ENCODE results near the gene MYO5A. TPM values are rescaled to one million over a fixed set of nuclear protein-coding genes. Genes with fewer than 3 reads are reported as not detected.
"Not testable (repeated sequence)": the region's sequence is repeated elsewhere in the genome, so short reads cannot be mapped to it uniquely, and the experiment has no call there.

MYO5A gene
- total RNA-seq, 1 experiment from 2014 or later: 29.2 TPM

DNA sequence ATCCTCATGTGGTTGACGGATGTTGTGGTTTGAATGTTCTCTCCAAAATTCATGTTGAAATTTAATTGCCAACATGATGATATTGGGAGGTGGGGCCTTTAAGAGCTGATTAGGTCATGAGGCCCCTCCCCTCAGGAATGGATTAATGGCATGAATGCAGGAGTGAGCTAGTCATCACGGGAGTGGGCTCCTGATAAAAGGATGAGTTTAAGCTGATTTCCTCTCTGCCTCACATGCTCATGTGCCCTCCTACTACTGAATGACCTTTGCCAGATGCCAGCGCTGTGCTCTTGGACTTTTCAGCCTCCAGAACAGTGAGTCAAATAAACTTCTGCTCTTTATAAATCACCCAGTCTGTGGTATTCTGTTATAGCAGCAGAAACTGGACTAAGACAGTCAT, 111.2 kb downstream of the MYO5A start (continued):
- TF ChIP-seq, protein P1, sequence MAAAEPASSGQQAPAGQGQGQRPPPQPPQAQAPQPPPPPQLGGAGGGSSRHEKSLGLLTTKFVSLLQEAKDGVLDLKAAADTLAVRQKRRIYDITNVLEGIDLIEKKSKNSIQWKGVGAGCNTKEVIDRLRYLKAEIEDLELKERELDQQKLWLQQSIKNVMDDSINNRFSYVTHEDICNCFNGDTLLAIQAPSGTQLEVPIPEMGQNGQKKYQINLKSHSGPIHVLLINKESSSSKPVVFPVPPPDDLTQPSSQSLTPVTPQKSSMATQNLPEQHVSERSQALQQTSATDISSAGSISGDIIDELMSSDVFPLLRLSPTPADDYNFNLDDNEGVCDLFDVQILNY (CRISPR knock-in tag; IDR thresholded peaks at IDR 0.05): no peak
- TF ChIP-seq, protein P2, sequence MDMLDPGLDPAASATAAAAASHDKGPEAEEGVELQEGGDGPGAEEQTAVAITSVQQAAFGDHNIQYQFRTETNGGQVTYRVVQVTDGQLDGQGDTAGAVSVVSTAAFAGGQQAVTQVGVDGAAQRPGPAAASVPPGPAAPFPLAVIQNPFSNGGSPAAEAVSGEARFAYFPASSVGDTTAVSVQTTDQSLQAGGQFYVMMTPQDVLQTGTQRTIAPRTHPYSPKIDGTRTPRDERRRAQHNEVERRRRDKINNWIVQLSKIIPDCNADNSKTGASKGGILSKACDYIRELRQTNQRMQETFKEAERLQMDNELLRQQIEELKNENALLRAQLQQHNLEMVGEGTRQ (CRISPR knock-in tag; IDR thresholded peaks at IDR 0.05): no peak
- no peak for TF ChIP-seq MYBL2 (CRISPR knock-in tag; IDR thresholded peaks at IDR 0.05)

DNA sequence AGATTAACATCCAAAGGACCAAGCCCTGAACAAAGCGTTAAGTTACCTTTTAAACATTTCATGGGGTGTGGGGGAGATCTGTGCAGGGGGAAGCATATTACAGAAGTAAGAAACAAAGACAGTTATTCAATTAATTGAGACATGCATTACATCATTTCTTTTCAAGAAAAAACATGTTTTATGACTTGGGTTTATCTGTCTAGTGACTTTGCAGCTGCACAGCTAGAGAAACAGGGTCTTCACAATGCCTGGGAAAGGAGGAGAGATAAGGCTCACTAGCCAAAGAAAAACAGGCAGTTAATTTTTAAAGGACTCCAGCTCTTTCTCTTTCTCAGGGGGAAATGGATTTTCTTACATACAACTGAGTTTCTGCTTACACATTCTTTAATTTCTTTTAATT, 112.1 kb downstream of the MYO5A start:
- H3K4me1 Mint-ChIP-seq; H3K9me3 Mint-ChIP-seq; H3K27me3 Mint-ChIP-seq (ENCODE audit: low read depth); H3K27ac Mint-ChIP-seq; H3K4me3 Mint-ChIP-seq; ATAC-seq; CTCF ChIA-PET; DNase-seq (ENCODE audit: low spot score); H3K36me3 Mint-ChIP-seq: not testable (repeated sequence)
- POLR2A ChIA-PET: interaction anchor here (0.8 kb wide), 1 partner anchor 12 kb away, joined by 3 read pairs; no protein-coding TSS in a partner anchor

DNA sequence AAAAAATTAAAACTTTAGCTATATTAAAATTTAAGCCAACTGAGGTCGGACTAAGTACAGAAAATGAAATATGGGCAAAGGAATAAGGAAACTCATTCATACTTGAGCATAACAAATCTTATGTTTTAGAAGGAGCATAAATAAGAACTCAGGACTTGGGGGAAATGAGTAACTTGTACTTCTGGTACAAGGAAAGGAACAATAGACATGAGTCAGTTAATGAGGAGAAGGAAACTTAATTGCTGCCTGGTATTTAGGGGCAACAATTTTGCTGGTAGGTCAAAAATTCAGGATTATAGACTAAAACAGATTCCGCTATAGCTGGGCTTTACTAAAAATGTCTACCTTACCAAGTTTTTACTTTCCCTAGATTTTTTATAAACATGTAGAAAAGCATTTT, 113.1 kb downstream of the MYO5A start:
- Mint-ChIP-seq H3K4me3 (no peak overlapping the region), H3K27me3 (ENCODE audit: low read depth) (no peaks in the 10 kb centered on the region), H3K27ac (no peak overlapping the region), H3K9me3 (no peaks in the 10 kb centered on the region), H3K4me1 (peaks cover 9% of the 10 kb centered on the region), H3K36me3 (no peaks in the 10 kb centered on the region)
- CTCF ChIA-PET: no interaction called here
- TF ChIP-seq, protein P3, sequence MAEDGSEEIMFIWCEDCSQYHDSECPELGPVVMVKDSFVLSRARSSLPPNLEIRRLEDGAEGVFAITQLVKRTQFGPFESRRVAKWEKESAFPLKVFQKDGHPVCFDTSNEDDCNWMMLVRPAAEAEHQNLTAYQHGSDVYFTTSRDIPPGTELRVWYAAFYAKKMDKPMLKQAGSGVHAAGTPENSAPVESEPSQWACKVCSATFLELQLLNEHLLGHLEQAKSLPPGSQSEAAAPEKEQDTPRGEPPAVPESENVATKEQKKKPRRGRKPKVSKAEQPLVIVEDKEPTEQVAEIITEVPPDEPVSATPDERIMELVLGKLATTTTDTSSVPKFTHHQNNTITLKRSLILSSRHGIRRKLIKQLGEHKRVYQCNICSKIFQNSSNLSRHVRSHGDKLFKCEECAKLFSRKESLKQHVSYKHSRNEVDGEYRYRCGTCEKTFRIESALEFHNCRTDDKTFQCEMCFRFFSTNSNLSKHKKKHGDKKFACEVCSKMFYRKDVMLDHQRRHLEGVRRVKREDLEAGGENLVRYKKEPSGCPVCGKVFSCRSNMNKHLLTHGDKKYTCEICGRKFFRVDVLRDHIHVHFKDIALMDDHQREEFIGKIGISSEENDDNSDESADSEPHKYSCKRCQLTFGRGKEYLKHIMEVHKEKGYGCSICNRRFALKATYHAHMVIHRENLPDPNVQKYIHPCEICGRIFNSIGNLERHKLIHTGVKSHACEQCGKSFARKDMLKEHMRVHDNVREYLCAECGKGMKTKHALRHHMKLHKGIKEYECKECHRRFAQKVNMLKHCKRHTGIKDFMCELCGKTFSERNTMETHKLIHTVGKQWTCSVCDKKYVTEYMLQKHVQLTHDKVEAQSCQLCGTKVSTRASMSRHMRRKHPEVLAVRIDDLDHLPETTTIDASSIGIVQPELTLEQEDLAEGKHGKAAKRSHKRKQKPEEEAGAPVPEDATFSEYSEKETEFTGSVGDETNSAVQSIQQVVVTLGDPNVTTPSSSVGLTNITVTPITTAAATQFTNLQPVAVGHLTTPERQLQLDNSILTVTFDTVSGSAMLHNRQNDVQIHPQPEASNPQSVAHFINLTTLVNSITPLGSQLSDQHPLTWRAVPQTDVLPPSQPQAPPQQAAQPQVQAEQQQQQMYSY (CRISPR knock-in tag; IDR thresholded peaks at IDR 0.05): no peak
- TF ChIP-seq, protein P4, sequence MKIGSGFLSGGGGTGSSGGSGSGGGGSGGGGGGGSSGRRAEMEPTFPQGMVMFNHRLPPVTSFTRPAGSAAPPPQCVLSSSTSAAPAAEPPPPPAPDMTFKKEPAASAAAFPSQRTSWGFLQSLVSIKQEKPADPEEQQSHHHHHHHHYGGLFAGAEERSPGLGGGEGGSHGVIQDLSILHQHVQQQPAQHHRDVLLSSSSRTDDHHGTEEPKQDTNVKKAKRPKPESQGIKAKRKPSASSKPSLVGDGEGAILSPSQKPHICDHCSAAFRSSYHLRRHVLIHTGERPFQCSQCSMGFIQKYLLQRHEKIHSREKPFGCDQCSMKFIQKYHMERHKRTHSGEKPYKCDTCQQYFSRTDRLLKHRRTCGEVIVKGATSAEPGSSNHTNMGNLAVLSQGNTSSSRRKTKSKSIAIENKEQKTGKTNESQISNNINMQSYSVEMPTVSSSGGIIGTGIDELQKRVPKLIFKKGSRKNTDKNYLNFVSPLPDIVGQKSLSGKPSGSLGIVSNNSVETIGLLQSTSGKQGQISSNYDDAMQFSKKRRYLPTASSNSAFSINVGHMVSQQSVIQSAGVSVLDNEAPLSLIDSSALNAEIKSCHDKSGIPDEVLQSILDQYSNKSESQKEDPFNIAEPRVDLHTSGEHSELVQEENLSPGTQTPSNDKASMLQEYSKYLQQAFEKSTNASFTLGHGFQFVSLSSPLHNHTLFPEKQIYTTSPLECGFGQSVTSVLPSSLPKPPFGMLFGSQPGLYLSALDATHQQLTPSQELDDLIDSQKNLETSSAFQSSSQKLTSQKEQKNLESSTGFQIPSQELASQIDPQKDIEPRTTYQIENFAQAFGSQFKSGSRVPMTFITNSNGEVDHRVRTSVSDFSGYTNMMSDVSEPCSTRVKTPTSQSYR (CRISPR knock-in tag; IDR thresholded peaks at IDR 0.05): no peak
- TF ChIP-seq, protein P5, sequence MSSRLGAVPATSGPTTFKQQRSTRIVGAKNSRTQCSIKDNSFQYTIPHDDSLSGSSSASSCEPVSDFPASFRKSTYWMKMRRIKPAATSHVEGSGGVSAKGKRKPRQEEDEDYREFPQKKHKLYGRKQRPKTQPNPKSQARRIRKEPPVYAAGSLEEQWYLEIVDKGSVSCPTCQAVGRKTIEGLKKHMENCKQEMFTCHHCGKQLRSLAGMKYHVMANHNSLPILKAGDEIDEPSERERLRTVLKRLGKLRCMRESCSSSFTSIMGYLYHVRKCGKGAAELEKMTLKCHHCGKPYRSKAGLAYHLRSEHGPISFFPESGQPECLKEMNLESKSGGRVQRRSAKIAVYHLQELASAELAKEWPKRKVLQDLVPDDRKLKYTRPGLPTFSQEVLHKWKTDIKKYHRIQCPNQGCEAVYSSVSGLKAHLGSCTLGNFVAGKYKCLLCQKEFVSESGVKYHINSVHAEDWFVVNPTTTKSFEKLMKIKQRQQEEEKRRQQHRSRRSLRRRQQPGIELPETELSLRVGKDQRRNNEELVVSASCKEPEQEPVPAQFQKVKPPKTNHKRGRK (CRISPR knock-in tag; IDR thresholded peaks at IDR 0.05; ENCODE audit: borderline replicate concordance): no peak
- TF ChIP-seq, protein P6, sequence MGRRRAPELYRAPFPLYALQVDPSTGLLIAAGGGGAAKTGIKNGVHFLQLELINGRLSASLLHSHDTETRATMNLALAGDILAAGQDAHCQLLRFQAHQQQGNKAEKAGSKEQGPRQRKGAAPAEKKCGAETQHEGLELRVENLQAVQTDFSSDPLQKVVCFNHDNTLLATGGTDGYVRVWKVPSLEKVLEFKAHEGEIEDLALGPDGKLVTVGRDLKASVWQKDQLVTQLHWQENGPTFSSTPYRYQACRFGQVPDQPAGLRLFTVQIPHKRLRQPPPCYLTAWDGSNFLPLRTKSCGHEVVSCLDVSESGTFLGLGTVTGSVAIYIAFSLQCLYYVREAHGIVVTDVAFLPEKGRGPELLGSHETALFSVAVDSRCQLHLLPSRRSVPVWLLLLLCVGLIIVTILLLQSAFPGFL (CRISPR knock-in tag; IDR thresholded peaks at IDR 0.05; ENCODE audit: borderline replicate concordance): no peak
- TF ChIP-seq, protein P7, sequence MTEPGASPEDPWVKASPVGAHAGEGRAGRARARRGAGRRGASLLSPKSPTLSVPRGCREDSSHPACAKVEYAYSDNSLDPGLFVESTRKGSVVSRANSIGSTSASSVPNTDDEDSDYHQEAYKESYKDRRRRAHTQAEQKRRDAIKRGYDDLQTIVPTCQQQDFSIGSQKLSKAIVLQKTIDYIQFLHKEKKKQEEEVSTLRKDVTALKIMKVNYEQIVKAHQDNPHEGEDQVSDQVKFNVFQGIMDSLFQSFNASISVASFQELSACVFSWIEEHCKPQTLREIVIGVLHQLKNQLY (CRISPR knock-in tag; IDR thresholded peaks at IDR 0.05): no peak
- TF ChIP-seq, protein P8, sequence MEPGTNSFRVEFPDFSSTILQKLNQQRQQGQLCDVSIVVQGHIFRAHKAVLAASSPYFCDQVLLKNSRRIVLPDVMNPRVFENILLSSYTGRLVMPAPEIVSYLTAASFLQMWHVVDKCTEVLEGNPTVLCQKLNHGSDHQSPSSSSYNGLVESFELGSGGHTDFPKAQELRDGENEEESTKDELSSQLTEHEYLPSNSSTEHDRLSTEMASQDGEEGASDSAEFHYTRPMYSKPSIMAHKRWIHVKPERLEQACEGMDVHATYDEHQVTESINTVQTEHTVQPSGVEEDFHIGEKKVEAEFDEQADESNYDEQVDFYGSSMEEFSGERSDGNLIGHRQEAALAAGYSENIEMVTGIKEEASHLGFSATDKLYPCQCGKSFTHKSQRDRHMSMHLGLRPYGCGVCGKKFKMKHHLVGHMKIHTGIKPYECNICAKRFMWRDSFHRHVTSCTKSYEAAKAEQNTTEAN (CRISPR knock-in tag; IDR thresholded peaks at IDR 0.05): no peak
- TF ChIP-seq EMX1 (CRISPR knock-in tag; IDR thresholded peaks at IDR 0.05) (no peak), SOX15 (CRISPR knock-in tag; IDR thresholded peaks at IDR 0.05) (no peak), ESRRA (CRISPR knock-in tag; IDR thresholded peaks at IDR 0.05; ENCODE audit: borderline replicate concordance) (no peak)
- TF ChIP-seq, protein P9, sequence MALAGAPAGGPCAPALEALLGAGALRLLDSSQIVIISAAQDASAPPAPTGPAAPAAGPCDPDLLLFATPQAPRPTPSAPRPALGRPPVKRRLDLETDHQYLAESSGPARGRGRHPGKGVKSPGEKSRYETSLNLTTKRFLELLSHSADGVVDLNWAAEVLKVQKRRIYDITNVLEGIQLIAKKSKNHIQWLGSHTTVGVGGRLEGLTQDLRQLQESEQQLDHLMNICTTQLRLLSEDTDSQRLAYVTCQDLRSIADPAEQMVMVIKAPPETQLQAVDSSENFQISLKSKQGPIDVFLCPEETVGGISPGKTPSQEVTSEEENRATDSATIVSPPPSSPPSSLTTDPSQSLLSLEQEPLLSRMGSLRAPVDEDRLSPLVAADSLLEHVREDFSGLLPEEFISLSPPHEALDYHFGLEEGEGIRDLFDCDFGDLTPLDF (CRISPR knock-in tag; IDR thresholded peaks at IDR 0.05): no peak
- TF ChIP-seq, protein P10, sequence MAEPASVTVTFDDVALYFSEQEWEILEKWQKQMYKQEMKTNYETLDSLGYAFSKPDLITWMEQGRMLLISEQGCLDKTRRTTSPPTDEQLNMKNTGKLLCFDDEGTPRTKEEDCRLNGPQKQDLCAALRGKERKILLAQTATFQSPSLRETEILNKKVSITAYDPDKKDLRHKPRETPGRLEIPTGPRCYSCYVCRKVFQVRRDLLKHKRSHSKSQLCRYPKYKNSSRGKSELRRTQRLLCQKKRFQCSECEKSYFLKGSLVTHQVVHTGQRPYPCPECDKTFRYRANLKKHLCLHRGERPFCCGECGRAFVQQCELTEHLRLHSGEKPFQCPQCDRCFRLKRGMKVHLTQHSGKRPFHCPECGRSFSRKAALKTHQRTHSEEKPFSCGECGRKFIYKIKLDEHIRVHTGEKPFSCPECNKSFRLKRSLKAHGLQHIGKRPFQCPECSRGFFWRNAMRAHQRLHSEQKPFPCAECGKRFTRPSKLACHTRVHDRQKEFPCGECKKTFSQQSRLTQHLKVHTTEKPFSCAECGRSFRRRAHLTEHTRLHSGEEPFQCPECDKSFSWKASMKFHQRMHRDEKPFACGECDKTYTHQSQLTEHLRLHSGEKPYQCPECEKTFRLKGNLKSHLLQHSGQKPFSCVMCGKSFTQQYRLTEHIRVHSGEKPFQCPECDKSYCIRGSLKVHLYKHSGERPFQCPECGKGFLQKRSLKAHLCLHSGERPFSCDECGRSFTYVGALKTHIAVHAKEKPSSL (CRISPR knock-in tag; conservative IDR thresholded peaks at IDR 0.05): no peak
- DNase-seq (ENCODE audit: low spot score) (no peak), ATAC-seq (no peak)
- POLR2A ChIA-PET: interaction anchor here (0.6 kb wide), 1 partner anchor 22 kb away, joined by 6 read pairs; no protein-coding TSS in a partner anchor
